DMS 273 treated with DMSO at 0.1 percent for 48 hours (cell line): Measurements from ENCODE around the gene ECT2L.
A peak's percentile ranks its signal among the peaks of the same experiment; 100 is the strongest.

Experiments
- DNase-seq: peaks from one replicate; lab custom pipeline; 2025; lab: John Stamatoyannopoulos, UW

Gene ECT2L

GRCh38 chr6:138795809-138796603, at the start of gene ECT2L:
TSS of gene ECT2L (plus strand) at chr6:138796087. CDS start at chr6:138813275, 17,188 bp downstream.
- no peak for DNase-seq

- DNase-seq, result no peak
Observed at GRCh38 chr6:138752017-138752416, 43.9 kb upstream of the ECT2L start.

GRCh38 chr6:138757136-138757535, 38.8 kb upstream of the ECT2L start:
- no peak for DNase-seq

- peak; percentile 47 for DNase-seq
Observed at GRCh38 chr6:138765896-138766655, 29.8 kb upstream of the ECT2L start.

- DNase-seq, result no peak
Observed at GRCh38 chr6:138769102-138769676, 26.7 kb upstream of the ECT2L start.

GRCh38 chr6:138772596-138773176, 23.2 kb upstream of the ECT2L start:
- no peak for DNase-seq

GRCh38 chr6:138773177-138774091, 22.5 kb upstream of the ECT2L start, which contains the start of gene CCDC28A:
TSS of gene CCDC28A (plus strand) at chr6:138773769. CDS start at chr6:138776121, 2,352 bp downstream.
- DNase-seq, result peak; percentile 96

- no peak for DNase-seq
Observed at GRCh38 chr6:138774370-138774769, 21.5 kb upstream of the ECT2L start.

GRCh38 chr6:138776659-138777058, 19.2 kb upstream of the ECT2L start:
- no peak for DNase-seq

GRCh38 chr6:138778331-138778730, 17.6 kb upstream of the ECT2L start:
- DNase-seq, result no peak

GRCh38 chr6:138782243-138782642, 13.6 kb upstream of the ECT2L start:
- DNase-seq, result no peak

- no peak for DNase-seq
Observed at GRCh38 chr6:138785079-138785478, 10.8 kb upstream of the ECT2L start.

- DNase-seq, result no peak
Observed at GRCh38 chr6:138785980-138786379, 9.9 kb upstream of the ECT2L start.

GRCh38 chr6:138787138-138787537, 8.7 kb upstream of the ECT2L start:
- DNase-seq, result no peak

- DNase-seq, result no peak
Observed at GRCh38 chr6:138796771-138797170, 884 bp downstream of the ECT2L start.

GRCh38 chr6:138797806-138798446, 2.0 kb downstream of the ECT2L start:
- no peak for DNase-seq

GRCh38 chr6:138800377-138801150, 4.7 kb downstream of the ECT2L start:
- DNase-seq, result no peak

- peak; percentile 12 for DNase-seq
Observed at GRCh38 chr6:138803331-138803730, 7.4 kb downstream of the ECT2L start.

- DNase-seq, result no peak
Observed at GRCh38 chr6:138803861-138804260, 8.0 kb downstream of the ECT2L start.
